Measurements from ENCODE around the gene BCAP31. TPM values are rescaled to one million over a fixed set of nuclear protein-coding genes. Genes with fewer than 3 reads are reported as not detected.

BCAP31 gene
- total RNA-seq, 2 experiments from 2014 or later = 42.1 to 43.1 TPM

DNA sequence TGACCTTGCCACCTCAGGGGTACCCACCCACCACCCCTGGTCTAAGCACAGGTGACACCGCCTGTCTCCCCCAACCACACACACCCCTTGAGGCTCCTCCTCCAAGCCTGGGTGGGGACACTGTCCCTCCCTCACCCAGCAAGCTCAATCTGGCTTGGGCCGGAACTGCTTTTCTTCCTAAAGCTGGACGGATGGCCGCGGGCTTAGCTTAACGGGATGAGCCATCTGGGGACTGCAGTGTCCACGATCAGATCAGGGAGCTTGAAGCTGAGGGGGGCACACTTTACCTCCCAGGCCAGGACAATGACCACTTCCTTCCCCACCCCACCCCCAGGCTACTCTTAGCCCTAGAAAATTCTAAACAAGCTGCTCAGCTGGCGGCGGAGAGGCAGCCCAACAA lies 37.5 kb downstream of the BCAP31 start:
- no peak for DNase-seq
- Mint-ChIP-seq H3K36me3 (ENCODE audit: low read depth) (no peaks in the 10 kb centered on the region), H3K4me1 (ENCODE audit: low read depth) (no peaks in the 10 kb centered on the region), H3K9me3 (no peaks in the 10 kb centered on the region), H3K4me3 (peak overlapping the region; percentile 69), H3K27ac (no peak overlapping the region), H3K27me3 (peaks cover 7% of the 10 kb centered on the region)
- no peak for ATAC-seq (ENCODE audit: poor library complexity)
- peaks cover 6% of the 10 kb centered on the region for H3K4me1 ChIP-seq (ENCODE audit: insufficient read depth, low read length)
- intact Hi-C loops (cut with DNase I, micrococcal nuclease) = loop anchor here in 1 of 2 experiments (5.0 to 10.0 kb wide), 2 partner anchors 68 to 266 kb away; no protein-coding TSS in a partner anchor
- TF ChIP-seq, protein P1, sequence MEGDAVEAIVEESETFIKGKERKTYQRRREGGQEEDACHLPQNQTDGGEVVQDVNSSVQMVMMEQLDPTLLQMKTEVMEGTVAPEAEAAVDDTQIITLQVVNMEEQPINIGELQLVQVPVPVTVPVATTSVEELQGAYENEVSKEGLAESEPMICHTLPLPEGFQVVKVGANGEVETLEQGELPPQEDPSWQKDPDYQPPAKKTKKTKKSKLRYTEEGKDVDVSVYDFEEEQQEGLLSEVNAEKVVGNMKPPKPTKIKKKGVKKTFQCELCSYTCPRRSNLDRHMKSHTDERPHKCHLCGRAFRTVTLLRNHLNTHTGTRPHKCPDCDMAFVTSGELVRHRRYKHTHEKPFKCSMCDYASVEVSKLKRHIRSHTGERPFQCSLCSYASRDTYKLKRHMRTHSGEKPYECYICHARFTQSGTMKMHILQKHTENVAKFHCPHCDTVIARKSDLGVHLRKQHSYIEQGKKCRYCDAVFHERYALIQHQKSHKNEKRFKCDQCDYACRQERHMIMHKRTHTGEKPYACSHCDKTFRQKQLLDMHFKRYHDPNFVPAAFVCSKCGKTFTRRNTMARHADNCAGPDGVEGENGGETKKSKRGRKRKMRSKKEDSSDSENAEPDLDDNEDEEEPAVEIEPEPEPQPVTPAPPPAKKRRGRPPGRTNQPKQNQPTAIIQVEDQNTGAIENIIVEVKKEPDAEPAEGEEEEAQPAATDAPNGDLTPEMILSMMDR (IDR thresholded peaks at IDR 0.05) = no peak
- no peaks in the 10 kb centered on the region for H3K36me3 ChIP-seq (ENCODE audit: insufficient read depth, low read length)
- no peak overlapping the region for H3K4me3 ChIP-seq (ENCODE audit: low read length)
- POLR2A ChIA-PET = no interaction called here
- no peaks in the 10 kb centered on the region for H3K9me3 ChIP-seq (ENCODE audit: control insufficient read depth in 1 of 2, insufficient read depth in 1 of 2, low read length in 2 of 2)
- peaks cover 0 to 3% of the 10 kb centered on the region in 2 experiments for H3K27me3 ChIP-seq (ENCODE audit: control insufficient read depth in 1 of 2, insufficient read depth in 2 of 2, low read length in 2 of 2)
- no peak overlapping the region for H3K27ac ChIP-seq (ENCODE audit: low read depth in 1 of 2, low read length in 2 of 2)
- CTCF ChIA-PET = no interaction called here

DNA sequence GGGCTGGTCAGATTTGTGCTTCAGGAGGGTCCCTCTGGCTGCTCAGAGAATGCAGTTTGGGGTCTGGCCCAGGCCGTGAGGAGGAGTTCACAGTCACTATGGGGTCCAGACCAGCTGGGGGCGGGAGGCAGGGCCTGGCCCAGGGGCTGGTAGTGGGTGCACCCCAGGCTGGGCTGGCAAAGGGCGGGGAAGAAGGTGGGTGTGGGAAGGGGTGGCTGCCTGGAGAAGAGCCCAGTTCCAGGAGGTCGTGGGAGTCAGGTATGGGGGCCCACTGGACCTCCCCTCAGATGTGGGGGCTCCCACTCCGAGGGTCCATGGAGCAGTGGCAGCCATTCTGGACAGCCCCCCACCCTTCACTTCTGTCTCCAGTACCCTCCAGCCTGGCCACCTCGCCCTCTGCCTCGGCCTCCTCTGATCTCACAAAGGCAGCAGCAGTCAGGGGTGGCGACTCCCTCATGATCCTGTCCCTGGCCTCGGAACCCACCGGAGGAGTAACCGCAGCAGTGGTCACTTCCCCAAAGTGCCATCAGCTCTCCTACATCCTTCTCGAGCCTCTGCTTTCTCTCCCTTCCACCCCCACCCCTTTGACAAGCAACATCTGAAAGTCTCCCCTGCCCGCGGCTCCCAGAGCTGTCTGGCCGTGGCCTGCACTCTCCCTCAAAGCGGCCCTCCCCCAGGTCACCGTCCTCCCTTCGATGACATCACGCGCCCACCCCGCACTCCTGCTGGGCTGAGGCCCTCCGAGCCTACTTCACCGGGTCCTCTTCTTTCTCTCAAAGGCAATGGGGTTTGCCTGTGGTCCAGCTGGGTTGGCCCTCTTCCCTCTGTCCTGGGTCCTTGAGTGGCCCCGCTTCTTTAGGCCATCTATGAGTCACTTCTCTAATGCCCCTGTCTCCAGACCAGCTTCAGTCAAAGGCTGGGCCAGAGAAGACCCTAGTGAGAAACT lies 38.2 kb downstream of the BCAP31 start:
- no peaks in the 10 kb centered on the region for H3K9me3 Mint-ChIP-seq
- POLR2A ChIA-PET = no interaction called here
- no peak for DNase-seq

DNA sequence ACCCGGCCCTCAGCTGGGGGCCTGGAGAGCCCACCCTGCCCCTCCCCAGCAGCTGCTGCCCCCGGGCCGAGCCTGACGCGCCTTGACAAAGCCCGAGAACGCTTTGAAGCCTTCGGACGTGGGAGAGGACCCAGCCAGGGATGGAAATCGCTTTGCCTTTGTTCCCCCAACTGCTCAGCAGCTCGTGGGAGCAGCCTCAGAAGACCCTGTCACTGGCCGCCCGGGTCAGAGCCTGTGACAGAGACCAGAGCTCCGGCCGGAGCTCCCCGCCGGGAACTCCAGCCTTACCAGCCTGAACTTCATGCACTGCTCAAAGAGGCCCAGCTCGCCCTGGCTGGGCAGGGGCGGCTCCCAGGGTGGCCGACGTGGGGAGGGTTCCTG lies 39.0 kb downstream of the BCAP31 start:
- POLR2A ChIA-PET = no interaction called here
- H3K4me3 ChIP-seq (ENCODE audit: low read length) = no peak overlapping the region
- Mint-ChIP-seq H3K9me3 (no peaks in the 10 kb centered on the region), H3K4me3 (no peak overlapping the region), H3K4me1 (ENCODE audit: low read depth) (no peaks in the 10 kb centered on the region), H3K27ac (no peak overlapping the region), H3K36me3 (ENCODE audit: low read depth) (no peaks in the 10 kb centered on the region), H3K27me3 (peaks cover 7% of the 10 kb centered on the region)
- intact Hi-C loops (cut with DNase I, micrococcal nuclease) = loop anchor here in 1 of 2 experiments (5.0 to 10.0 kb wide), 2 partner anchors 70 to 267 kb away; no protein-coding TSS in a partner anchor
- H3K4me1 ChIP-seq (ENCODE audit: insufficient read depth, low read length) = peaks cover 6% of the 10 kb centered on the region
- no peak overlapping the region for H3K27ac ChIP-seq (ENCODE audit: low read depth in 1 of 2, low read length in 2 of 2)
- H3K9me3 ChIP-seq (ENCODE audit: control insufficient read depth in 1 of 2, insufficient read depth in 1 of 2, low read length in 2 of 2) = no peaks in the 10 kb centered on the region
- CTCF ChIA-PET = no interaction called here
- TF ChIP-seq, protein P1 (IDR thresholded peaks at IDR 0.05) = no peak
- DNase-seq = no peak
- peaks cover 0 to 3% of the 10 kb centered on the region in 2 experiments for H3K27me3 ChIP-seq (ENCODE audit: control insufficient read depth in 1 of 2, insufficient read depth in 2 of 2, low read length in 2 of 2)
- ATAC-seq (ENCODE audit: poor library complexity) = no peak
- no peaks in the 10 kb centered on the region for H3K36me3 ChIP-seq (ENCODE audit: insufficient read depth, low read length)

More for the DNA sequence above, 38.2 kb downstream of the BCAP31 start:
- intact Hi-C loops (cut with DNase I, micrococcal nuclease) = loop anchor here in 1 of 2 experiments (5.0 to 10.0 kb wide), 2 partner anchors 69 to 266 kb away; no protein-coding TSS in a partner anchor
- CTCF ChIA-PET = no interaction called here
- Histone ChIP-seq H3K9me3 (ENCODE audit: control insufficient read depth in 1 of 2, insufficient read depth in 1 of 2, low read length in 2 of 2) (no peaks in the 10 kb centered on the region), H3K27me3 (ENCODE audit: control insufficient read depth in 1 of 2, insufficient read depth in 2 of 2, low read length in 2 of 2) (peaks cover 0 to 3% of the 10 kb centered on the region in 2 experiments), H3K4me3 (ENCODE audit: low read length) (no peak overlapping the region), H3K27ac (ENCODE audit: low read depth in 1 of 2, low read length in 2 of 2) (no peak overlapping the region), H3K4me1 (ENCODE audit: insufficient read depth, low read length) (peaks cover 6% of the 10 kb centered on the region), H3K36me3 (ENCODE audit: insufficient read depth, low read length) (no peaks in the 10 kb centered on the region)
- no peak for ATAC-seq (ENCODE audit: poor library complexity)
- Mint-ChIP-seq H3K27ac (no peak overlapping the region), H3K4me3 (peak overlapping the region; percentile 42), H3K27me3 (peaks cover 7% of the 10 kb centered on the region), H3K4me1 (ENCODE audit: low read depth) (no peaks in the 10 kb centered on the region), H3K36me3 (ENCODE audit: low read depth) (no peaks in the 10 kb centered on the region)
- TF ChIP-seq, protein P1 (IDR thresholded peaks at IDR 0.05) = no peak
